GM18907 (cell line): Measurements from ENCODE around the gene ADGB.
"Not testable (repeated sequence)": the region's sequence is repeated elsewhere in the genome, so short reads cannot be mapped to it uniquely, and the experiment has no call there.

Experiments
- ATAC-seq: cut with Tn5 transposase; IDR thresholded peaks from one replicate; pipeline ENCODE4 v1.9.1; 2021; ENCODE audit warnings: mild to moderate bottlenecking, moderate library complexity; ENCODE audit not compliant: unreplicated experiment

The ADGB gene

DNA sequence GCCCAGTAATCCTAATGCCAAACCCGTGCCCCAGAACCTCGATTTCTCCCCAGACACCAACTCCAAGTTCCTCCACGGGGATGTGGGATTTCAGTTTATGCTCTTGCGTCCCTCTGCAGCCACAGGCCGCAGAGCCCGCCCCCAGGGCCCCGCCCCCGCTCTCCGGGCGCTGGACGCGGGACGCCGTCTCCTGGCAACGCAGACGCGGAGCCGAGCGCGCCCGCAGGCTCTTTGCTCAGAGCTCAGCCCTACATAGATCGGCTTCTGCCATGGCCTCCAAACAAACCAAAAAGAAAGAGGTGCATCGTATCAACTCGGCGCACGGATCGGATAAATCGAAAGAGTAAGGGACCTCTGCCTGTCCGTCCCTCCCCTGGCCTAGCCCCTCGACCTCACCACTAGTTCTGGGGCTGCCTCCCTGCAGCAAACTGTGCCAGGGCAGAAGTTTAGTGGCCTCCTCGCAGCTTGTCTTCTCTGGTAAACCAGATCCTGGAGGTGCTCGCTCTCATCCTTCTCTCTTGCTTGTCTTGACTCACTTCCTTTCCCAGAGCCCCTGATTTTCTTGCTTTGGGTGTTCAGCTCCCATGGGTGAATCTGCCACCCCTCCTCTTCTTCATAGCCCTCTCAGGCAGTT is at the start of gene ADGB:
ADGB (plus strand) TSS at position 201 of the 634 bp plus-strand sequence; CDS start at position 270, 69 bp downstream.
- ATAC-seq = no peak

DNA sequence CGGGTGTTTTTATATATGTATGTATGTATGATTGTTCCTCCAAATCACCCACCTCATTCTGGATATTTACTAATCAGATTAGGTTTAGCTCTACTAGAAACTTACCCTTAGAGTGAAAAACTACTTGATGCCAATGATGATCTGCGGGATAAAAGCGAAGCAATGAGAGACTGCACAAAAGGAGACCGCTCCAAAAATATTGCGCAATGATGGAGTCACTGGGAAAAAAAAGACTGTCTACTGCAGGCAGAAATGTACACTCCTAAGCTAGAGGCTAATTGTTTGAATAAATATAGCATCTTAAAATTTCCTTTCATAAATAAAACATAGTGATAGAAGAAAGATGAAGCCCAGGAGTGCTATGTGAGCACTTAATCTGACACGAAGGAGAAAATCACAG is 47.9 kb upstream of the ADGB start:
- ATAC-seq = no peak

DNA sequence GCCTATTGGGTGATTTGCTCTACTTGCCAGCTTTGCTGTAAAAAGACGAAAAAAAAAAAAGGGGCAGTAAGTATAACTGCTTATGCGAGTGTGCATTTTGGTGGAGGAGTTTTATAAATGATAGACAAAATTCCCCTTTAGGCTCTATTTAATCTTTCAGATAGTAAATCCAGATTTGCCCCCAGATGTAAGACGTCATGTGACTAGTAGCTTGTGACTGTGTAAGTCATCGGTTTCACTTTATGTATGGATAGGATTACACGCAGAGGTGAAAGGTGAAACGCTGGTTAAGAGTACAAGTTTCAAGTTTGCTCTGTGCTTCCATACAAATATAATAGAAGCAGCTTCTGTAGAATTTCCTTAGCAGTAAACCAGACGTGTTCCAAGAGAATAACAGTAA is 47.2 kb upstream of the ADGB start:
- no peak for ATAC-seq

DNA sequence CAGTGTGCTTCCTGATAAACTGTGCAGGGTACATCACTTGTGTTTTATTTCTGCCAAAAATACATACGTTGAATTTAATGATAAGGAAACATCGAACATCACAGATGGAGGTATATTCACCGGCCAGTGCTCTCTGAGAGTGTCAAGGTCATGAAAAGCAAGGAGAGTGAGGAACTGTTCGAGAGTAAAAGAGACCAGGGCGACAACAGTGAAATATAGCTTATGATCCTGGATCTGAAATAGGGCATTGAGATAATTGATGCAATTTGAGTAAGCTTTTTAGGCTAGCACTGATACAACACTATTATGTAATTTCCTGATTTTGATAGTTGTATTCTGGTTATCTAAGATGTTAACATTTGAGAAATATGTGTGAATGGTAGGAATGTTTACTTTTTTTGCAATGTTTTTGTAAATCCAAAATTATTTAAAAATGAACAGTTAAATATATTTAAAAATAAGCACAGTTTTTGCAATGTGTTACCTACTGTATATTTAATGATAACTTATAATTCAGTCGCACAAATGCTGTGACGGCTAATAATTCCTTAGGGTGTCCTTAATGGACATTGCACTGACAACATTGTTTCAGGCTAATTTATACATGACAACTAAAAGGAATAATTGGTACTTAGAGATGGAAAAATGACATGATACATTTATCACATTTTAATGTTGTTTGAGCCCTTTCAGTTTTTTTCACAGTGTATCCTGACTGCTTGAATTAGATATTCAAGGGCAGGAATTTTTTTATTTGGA is 45.2 kb upstream of the ADGB start:
- ATAC-seq = no peak

DNA sequence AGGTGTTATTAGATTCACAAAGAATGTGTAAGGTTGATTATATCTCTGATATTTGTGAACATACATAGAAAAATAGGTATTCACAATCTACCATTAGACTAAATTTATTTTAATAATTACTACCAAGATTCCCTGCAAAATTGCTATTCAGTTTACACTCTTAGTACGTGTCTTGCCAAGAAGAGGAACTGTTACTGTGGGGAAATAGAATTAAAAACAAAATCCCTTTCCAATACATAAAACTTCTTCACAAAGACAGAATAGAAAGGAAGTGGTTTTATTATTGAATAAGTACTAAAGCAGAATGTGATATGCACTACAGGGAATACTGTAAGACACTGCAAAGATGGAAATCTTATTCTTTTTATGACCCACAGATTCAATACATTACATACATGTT is 38.2 kb upstream of the ADGB start:
- ATAC-seq = no peak

DNA sequence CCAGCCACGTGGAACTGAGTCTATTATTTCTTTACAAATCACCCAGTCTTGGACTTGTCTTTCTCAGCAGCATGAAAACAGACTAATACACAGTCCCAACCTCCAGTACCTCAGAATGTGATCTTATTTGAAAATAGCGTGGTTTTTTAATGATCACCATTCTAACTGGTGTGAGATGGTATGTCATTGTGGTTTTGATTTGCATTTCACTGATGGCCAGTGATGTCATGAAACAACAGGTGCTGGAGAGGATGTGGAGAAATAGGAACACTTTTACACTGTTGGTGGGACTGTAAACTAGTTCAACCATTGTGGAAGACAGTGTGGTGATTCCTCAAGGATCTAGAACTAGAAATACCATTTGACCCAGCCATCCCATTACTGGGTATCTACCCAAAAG is 32.1 kb upstream of the ADGB start:
- not testable (repeated sequence) for ATAC-seq

DNA sequence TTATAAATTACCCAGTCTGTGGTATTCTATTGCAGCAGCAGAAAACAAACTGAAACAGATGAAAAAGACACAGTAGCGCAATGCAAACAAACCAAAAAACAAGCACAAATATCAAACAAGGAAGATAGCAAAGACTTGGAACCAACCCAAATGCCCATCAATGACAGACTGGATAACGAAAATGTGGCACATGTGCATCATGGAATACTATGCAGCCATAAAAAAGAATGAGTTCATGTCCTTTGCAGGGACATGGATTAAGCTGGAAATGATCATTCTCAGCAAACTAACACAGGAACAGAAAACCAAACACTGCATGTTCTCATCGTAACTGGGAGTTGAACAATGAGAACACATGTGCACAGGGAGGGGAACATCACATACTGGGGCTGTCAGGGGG is 30.2 kb upstream of the ADGB start:
- ATAC-seq = not testable (repeated sequence)

DNA sequence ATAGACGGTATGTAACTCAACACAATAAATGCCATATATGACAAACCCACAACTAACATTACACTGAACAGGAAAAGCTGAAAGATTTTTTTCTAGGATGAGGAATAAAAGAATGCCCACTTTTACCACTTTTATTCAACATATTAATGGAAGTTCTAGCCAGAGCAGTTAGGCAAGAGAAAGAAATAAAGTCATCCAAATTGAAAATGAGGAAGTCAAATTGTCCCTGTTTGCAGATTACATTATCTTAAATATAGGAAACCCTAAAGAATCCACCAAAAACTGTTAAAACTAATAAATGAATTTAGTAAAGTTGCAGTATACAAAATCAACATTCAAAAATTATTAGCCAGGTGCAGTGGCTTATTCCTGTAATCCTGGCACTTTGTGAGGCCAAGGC is 24.6 kb upstream of the ADGB start:
- ATAC-seq = no peak

DNA sequence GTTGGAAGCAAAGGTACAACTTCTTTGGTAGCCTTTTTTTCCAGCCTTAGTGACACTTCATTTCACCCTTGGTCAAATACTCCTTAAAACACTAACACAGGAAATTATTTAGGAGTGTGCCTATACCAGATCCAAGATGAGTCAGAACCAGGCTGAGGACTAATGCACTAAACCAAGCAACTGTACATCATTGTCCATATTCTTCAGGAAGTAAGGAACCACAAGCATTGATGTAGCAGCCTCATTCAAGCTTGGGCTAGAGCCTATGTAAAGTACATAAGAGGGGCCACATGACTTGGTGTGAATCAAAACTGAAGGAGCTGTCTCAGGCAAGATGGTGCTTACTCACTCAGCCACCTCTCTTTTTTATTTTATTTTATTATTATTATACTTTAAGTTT is 20.7 kb upstream of the ADGB start:
- no peak for ATAC-seq

DNA sequence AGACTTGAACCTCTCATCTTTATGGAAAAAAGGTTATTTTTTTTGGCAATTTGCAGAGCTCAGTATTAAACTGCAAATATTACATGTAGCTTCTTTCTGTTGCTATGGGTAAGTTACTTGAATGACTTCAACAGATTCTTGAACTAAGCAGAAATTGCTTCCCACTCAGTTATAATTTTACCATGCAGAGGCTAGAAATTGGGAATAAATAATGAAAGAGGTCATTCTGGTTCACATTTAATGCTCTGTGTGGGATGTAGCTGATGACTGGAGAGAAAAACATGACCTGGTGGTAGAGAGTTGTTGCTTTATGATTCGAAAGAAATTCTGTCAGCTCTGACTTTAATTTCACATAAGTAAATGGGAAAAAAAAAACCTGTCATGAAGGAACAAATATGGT is 16.8 kb upstream of the ADGB start:
- no peak for ATAC-seq

DNA sequence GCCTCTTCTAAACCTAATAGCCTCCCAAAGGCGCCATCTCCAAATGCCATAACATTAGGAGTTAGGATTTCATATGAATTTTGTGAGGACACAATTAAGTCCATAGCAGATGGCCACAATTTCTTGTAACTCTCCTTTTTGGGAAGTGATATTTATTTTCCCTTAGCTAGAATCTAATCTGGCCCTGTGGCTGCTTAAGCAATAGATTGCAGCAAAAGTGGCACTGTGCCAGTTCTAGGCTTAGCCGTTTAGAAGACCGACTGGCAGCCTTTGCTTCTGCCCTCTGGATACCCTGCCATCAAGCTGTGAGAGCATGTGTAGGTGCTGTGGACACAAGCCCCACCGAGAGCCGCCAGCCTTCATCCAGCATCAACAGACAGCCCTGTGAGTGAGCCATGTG is 15.9 kb upstream of the ADGB start:
- ATAC-seq = no peak

DNA sequence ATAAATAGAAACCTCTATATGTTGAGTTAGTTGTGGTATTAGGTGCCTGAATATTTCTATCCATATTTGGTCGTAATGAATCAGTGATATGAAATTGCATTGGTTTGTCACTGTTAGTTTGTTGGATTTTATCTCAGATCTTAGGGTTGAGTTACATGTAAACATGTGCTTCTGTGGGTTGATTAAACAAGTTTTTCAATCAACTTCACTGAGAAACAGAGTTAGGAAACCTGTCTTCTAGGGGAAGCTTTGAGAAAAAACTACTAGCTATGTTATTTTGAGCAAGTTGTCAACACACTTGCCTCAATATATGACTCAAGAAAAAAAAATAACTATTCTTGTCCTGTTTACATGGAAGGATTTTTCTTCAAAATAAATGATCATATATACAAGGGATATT is 14.8 kb upstream of the ADGB start:
- ATAC-seq = no peak

DNA sequence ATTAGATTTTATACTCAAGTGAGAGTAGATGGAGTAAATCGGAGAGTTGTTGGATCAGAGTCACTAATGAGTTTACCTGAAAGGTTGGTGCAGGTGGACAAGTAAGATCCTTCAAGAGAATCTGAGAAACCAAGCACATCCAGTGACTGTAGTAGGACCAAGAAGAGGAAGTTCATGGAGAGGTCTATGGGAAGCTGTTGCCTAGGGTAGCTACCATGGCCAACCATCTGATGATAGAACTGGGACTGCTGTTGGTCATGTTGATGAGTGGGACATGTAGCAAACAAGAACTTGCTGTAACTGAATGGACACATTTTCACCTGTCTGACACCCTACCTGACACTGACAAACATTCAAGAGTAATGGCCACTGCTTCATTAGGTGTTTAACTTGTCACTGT is 11.3 kb upstream of the ADGB start:
- no peak for ATAC-seq

DNA sequence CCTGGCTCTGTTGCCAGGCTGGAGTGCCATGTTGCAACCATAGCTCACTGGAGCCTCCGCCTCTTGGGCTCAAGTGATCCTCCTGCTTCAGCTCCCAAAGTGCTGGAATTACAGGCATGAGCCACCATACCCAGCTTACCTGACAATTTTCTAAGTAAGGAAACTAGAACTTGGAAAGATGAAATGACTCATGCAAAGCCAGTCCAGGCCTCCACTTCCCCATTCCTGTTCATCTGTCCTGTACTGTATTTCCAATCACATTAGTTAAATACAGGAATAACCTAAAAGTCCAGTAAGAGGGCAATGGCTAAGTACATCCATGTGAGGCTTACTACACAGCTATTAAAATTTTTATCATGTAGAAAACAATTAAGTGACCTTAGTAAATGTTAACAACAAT is 8.3 kb upstream of the ADGB start:
- no peak for ATAC-seq

DNA sequence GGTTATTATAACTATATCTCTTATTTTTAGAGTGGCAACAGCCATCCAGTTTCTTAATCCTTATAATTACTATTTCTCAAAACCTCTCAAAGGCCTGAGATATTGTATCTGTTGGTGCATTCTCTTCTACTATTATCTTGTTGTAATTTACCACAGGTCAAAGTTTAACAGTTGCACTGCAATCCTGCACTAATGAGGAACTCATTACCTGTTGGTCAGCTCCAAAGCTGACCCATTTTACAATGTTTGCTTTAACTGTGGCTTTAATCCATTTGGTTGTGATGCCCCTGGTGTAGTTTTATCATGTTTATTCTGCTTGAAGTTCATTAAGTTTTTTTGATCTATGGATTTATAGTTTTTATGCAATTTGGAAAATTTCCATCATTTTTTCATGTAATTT is 6.3 kb upstream of the ADGB start:
- no peak for ATAC-seq

DNA sequence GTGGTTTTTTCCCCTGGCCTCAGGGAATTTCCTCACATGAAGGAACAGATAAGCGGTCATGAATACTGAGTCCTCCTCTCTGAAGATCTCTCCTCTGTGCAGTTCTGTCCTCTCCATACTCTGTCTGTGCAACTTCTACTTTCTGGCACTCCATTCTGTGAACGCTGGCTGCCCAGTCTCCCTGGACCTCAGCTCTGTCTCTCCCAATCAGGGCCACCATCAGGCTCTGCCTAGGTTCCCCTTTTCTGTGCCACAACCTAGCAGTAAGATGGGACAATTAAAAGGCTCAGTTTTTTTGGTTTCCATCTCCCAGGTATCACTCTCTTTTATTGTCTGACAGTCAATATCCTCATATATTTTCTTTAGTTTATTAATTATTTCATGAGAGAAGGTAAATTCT is 4.8 kb upstream of the ADGB start:
- no peak for ATAC-seq

DNA sequence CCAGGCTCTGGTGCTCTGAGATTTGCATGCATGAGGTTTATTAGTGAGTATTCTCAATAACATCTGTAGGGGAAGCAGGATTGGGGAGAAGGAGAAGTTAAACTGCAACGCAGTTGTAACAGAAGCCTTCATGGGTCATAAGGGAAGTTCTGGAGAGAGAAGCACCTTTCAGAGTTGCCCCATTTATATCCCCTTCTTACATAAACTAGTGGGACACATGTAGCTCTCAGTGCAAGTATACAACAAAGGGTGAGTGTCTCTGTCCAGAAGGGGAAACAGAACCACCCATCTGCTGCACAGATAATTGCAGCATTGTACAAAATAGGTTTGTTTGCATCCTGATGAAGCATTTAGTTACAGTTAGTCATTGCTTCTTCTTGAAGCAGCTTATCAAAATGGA is 4.3 kb upstream of the ADGB start:
- ATAC-seq = no peak

DNA sequence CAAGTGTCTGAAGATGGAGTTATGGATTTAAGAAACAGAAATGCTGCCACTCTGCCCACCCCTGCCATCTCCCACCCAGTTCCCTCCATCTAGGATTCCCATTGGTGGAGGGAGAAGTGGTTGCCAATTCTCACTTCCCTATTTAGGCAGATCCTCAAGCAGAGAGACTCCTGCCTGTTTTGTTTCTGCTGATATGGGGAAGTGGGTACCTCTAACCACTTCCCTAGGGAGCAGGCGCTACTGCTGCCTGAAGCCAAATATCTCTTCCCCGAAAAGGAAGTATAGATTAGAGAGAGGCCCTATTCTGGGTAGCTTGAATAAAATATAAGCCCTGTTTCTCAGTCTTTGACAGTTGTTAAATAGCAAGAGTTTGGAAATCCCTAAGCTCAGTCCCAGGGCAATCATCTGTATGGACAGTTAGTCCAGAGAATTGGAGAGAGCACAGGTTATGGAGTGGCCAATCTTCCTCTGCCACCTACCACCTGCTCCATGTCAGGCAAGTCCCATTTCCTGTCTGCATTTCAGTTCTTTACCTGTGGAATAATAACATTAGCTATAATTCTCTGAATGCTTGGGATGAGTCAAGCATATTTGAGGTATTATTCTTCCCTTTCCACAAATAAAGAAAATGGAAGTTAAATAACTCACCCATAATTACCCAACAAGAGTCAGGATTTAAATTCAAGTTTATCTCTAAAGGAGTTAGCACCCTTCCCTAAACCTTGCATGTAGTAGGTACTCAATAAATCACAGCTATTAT is 2.6 kb upstream of the ADGB start:
- peak; percentile 55 for ATAC-seq

DNA sequence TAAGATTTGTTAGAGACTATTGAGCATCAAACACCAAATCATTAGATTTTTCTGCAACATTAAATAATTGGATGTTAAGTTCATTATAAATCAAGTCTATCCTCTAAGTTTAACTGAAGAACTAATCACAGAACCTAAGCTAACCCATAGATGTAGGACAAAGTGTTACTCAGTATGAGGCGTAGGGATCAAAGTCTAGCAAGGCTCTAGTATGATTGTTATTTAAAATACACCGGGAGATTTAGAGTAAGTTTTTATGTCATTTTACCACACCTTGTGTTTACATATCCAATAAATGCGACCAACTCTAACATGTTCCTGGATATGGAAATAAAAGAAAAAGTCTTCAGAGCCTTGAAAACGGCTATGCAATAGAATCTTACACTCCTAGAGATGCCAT is 2.6 kb downstream of the ADGB start:
- no peak for ATAC-seq

DNA sequence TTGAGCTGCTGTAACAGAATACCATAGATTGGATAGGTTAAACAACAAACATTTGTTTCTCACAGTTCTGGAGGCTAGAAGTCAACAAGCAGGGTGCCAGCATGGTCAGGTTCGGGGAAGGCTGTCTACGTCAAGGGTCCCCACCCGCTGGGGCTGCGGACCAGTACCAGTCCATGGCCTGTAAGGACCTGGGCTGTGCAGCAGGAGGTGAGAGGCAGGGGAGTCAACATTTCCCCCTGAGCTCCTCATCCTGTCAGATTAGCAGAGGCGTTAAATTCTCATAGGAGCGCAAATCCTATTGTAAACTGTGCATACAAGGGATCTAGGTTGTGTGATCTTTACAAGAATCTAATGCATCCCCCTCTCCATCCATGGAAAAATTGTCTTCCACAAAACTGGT is 3.8 kb downstream of the ADGB start:
- ATAC-seq = no peak

DNA sequence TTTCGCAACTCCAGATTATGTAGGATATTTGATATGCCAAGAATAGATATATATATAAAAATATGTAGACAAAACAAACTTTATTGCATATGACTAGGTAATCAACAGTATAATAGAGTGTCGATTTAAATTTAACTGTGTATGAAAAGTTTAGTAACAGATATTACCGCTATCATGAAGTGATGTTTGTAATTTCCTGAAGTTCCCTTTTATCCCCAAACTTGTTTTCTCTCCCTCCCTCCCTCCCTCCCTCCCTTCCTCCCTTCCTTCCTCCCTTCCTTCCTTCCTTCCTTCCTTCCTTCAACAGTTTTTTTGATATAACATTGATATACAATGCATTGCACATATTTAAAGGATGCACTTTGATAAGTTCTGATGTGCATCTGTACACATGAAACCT is 15.2 kb downstream of the ADGB start:
- no peak for ATAC-seq

DNA sequence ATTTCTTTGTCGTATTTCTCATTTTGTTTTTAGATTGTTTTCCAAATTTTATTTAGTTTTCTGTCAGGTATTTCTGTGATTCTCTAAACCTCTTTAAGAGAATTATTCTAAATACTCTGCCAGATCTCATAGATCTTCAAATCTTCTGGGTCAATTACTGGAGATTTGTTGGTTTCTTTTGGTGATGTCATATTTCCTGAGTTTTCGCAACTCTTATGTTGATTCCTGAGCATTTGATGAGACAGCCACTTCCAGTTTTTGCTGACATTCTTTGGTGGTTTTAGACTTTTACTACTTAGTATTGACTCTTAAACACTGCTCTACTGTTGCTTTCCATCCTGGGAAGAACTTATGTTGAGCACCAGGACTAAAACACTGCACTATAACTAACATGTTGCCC is 21.9 kb downstream of the ADGB start:
- ATAC-seq = no peak
